A549 (cell line): Measurements from ENCODE around the gene BAIAP2L1. TPM values are rescaled to one million over a fixed set of nuclear protein-coding genes. Genes with fewer than 3 reads are reported as not detected.

Source experiments
- ATAC-seq, 2 experiments: fragments of 200-7000 bp in 1 of 2; fragments of >200 bp in 1 of 2; cut with Nextera tagmentation in 1 of 2; cut with Tn5 transposase in 1 of 2; 3 replicates each; pipeline versions ENCODE4 v1.8.0 to v1.9.1; 2018 to 2020; ENCODE audit warnings: mild to moderate bottlenecking in 1 of 2, moderate library complexity in 1 of 2
- CTCF ChIA-PET: fragments of 300-600 bp; sonication (Branson Sonifier 250); formaldehyde crosslinking; extraction: SDS; loops from one replicate; lab custom pipeline; 2021; ENCODE audit warnings: antibody characterized with exemption, inconsistent platforms; lab: Yijun Ruan, JAX
- POLR2A ChIA-PET: fragments of 350-600 bp; formaldehyde crosslinking; extraction: SDS; loops from one replicate; lab custom pipeline; 2021; ENCODE audit warnings: antibody characterized with exemption, inconsistent platforms; lab: Yijun Ruan, JAX
- DNase-seq, 2 experiments: peaks; one replicate each; pipeline versions ENCODE4 v3.0.0 to v3.0.0-alpha.2; 2011 to 2016; ENCODE audit warnings: low read depth in 1 of 2, low spot score in 1 of 2
- FAIRE-seq: peaks from 2 replicates; lab custom pipeline; 2011; peaks lifted over from hg19 to GRCh38; lab: Jason Lieb, UNC
- H3K27ac ChIP-seq, 2 experiments: fragments of >200 bp; sonication (Bioruptor Twin); formaldehyde crosslinking; 3 replicates each; pipeline ENCODE4 v1.5.1; 2016 to 2017
- H3K4me1 ChIP-seq: fragments of >200 bp; sonication (Bioruptor Twin); formaldehyde crosslinking; 3 replicates; pipeline ENCODE4 v1.6.1; 2016
- H3K4me2 ChIP-seq: fragments of >200 bp; sonication (Bioruptor Twin); formaldehyde crosslinking; 3 replicates; pipeline ENCODE4 v1.6.1; 2016
- H3K4me3 ChIP-seq: fragments of >200 bp; sonication (Bioruptor Twin); formaldehyde crosslinking; 3 replicates; pipeline ENCODE4 v1.5.1; 2016
- H3K9me3 ChIP-seq: fragments of >200 bp; sonication (Bioruptor Twin); formaldehyde crosslinking; 3 replicates; pipeline ENCODE4 v1.6.1; 2016
- BHLHE40 ChIP-seq: IDR thresholded peaks from 2 replicates; pipeline ENCODE4 v1.6.1; 2012; ENCODE audit warnings: low read depth, low read length, inconsistent platforms
- CHD2 ChIP-seq: fragments of 150-350 bp; IDR thresholded peaks from 2 replicates; pipeline ENCODE4 v1.6.1; 2014; ENCODE audit warnings: low read length; ENCODE audit not compliant: partially characterized antibody
- CHD4 ChIP-seq: fragments of 200-600 bp; sonication (generic); IDR thresholded peaks from 2 replicates; pipeline ENCODE4 v1.6.1; 2016; ENCODE audit warnings: antibody characterized with exemption, mild to moderate bottlenecking, borderline replicate concordance
- EHMT2 ChIP-seq: fragments of 200-600 bp; sonication (generic); IDR thresholded peaks from 2 replicates; pipeline ENCODE4 v1.6.1; 2016; ENCODE audit warnings: antibody characterized with exemption, low read depth, mild to moderate bottlenecking, moderate library complexity
- EP300 ChIP-seq, 2 experiments: fragments of >200 bp; sonication (Bioruptor Twin); formaldehyde crosslinking; IDR thresholded peaks; 2 replicates in 1 of 2; 3 replicates in 1 of 2; pipeline ENCODE4 v1.6.1; 2016 to 2017
- FOXS1 ChIP-seq: fragments of 250-450 bp; sonication (Bioruptor Pico); IDR thresholded peaks from 2 replicates; pipeline ENCODE4 v1.5.0; 2020; ENCODE audit warnings: mild to moderate bottlenecking, moderate library complexity
- HDAC2 ChIP-seq: fragments of 200-600 bp; sonication (generic); IDR thresholded peaks from 2 replicates; pipeline ENCODE4 v1.6.1; 2016
- JUN ChIP-seq, 2 experiments: fragments of >200 bp; sonication (Bioruptor Twin); formaldehyde crosslinking; IDR thresholded peaks; 2 replicates in 1 of 2; 3 replicates in 1 of 2; pipeline ENCODE4 v1.6.1; 2016 to 2017
- JUNB ChIP-seq: fragments of >200 bp; sonication (Bioruptor Twin); formaldehyde crosslinking; IDR thresholded peaks from 2 replicates; pipeline ENCODE4 v1.6.1; 2016
- KDM1A ChIP-seq: fragments of 200-600 bp; sonication (generic); IDR thresholded peaks from 2 replicates; pipeline ENCODE4 v1.6.1; 2016; ENCODE audit warnings: low read depth, mild to moderate bottlenecking
- KDM5A ChIP-seq: fragments of 200-600 bp; sonication (generic); IDR thresholded peaks from 2 replicates; pipeline ENCODE4 v1.6.1; 2016; ENCODE audit warnings: antibody characterized with exemption, mild to moderate bottlenecking
- MAZ ChIP-seq: fragments of 150-350 bp; IDR thresholded peaks from 2 replicates; pipeline ENCODE4 v1.6.1; 2014; ENCODE audit warnings: antibody characterized with exemption, low read depth, low read length, borderline replicate concordance
- NR3C1 ChIP-seq: fragments of >200 bp; sonication (Bioruptor Twin); formaldehyde crosslinking; IDR thresholded peaks from 3 replicates; pipeline ENCODE4 v1.6.1; 2017
- POLR2AphosphoS2 ChIP-seq: conservative IDR thresholded peaks from 2 replicates; pipeline ENCODE4 v1.6.1; 2012; ENCODE audit warnings: low read length, improper control_type of control experiment, inconsistent platforms
- RAD21 ChIP-seq, 2 experiments: fragments of >200 bp in 1 of 2; sonication (Bioruptor Twin) in 1 of 2; formaldehyde crosslinking in 1 of 2; IDR thresholded peaks in 1 of 2; conservative IDR thresholded peaks in 1 of 2; 2 replicates in 1 of 2; 3 replicates in 1 of 2; pipeline ENCODE4 v1.6.1; 2012 to 2018; ENCODE audit warnings: inconsistent platforms in 1 of 2
- TFCP2L1 ChIP-seq: fragments of 250-450 bp; sonication (Bioruptor Pico); IDR thresholded peaks from 2 replicates; pipeline ENCODE4 v1.5.0; 2021; ENCODE audit warnings: mild to moderate bottlenecking
- whole genome bisulfite sequencing: methylation state at CpG from one replicate; pipeline ENCODE4 v1.1.6; 2017; ENCODE audit errors: missing lambda C conversion rate; 5-methylcytosine and 5-hydroxymethylcytosine counted together
- polyA plus RNA-seq, 4 experiments: library from polyadenylated mRNA; depleted of rRNA in 3 of 4; stranded (reverse); fragments of >200 nt; fragmentation: RNase III in 1 of 4; extraction: RNeasy Plus Mini Kit Qiagen cat#74134 plus additional on column Dnase treatment in 1 of 4; gene quantifications; 2 replicates in 3 of 4; 3 replicates in 1 of 4; pipeline ENCODE4 v1.2.3, GENCODE V29; 2011 to 2017
- TF ChIP-seq, protein P1 (sequence below): IDR thresholded peaks from 2 replicates; pipeline ENCODE4 v1.6.1; 2012
- TF ChIP-seq, protein P2 (sequence below): fragments of >200 bp; sonication (Bioruptor Twin); formaldehyde crosslinking; IDR thresholded peaks from 3 replicates; pipeline ENCODE4 v1.5.1; 2016

The BAIAP2L1 gene
- polyA plus RNA-seq, 2 of the 4 experiments (the other 2 are of a cell fraction) = 39.4 to 89.3 TPM

DNA sequence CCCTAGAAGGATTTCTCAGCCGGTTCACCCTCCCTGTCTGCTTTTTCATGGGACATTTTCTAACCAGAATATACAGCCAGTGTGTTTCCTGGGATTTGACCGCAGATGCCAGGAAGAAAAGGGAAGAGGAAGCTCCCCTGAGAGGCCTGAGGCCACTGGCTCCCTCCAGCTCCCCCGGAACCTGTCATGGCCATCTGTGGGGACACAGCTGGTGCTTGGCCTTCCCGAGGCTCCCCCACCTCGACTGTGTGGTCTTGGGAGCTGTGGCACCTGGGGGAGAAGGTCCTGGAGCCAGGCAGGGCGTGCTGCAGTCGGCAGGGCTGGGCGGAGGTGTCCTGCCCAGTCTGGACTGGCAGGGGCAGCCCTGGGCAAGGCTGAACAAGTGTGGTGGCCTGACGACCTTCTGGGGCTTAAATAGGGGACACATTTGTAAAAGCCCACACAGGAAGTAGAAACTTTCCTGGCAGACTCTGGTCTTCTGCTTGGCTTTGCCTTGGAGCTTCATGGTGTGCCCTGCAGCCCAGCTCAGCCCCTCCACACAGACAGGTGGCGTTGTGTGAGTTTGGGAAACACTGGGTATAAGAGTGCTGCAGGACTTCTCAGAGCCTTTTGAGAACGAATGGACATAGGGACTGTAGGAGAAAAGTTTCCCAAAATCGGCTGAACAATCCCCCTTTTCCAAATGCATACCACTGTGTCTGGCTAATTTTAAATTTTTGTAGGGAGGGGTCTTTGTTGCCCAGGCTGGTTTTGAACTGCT, 112.6 kb downstream of the BAIAP2L1 start:
- peaks cover 49% of the 10 kb centered on the region for H3K4me1 ChIP-seq
- FAIRE-seq = no peak
- peak overlapping the region in 1 of 2 experiments; percentile 99; a peak in 2 of 6 replicates for H3K27ac ChIP-seq

GRCh38 chr7:98287486-98287959, 113.4 kb downstream of the BAIAP2L1 start:
- ChIA-PET CTCF (interaction anchor here (0.6 to 2.1 kb wide), 5 partner anchors 13 to 131 kb away, joined by 4 to 10 read pairs (median 8); partner anchors contain the start of gene BAIAP2L1), POLR2A (no interaction called here)
- DNase-seq (no peak), ATAC-seq (peak in 1 of 2 experiments; percentile 4; a peak in 3 of 6 replicates), FAIRE-seq (no peak)
- TF ChIP-seq, protein P1, sequence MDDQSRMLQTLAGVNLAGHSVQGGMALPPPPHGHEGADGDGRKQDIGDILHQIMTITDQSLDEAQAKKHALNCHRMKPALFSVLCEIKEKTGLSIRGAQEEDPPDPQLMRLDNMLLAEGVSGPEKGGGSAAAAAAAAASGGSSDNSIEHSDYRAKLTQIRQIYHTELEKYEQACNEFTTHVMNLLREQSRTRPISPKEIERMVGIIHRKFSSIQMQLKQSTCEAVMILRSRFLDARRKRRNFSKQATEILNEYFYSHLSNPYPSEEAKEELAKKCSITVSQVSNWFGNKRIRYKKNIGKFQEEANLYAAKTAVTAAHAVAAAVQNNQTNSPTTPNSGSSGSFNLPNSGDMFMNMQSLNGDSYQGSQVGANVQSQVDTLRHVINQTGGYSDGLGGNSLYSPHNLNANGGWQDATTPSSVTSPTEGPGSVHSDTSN = 0 out of 2 replicates have a peak, but pooled peaks have one; percentile 25
- TF ChIP-seq CHD2 (no peak), CHD4 (no peak), NR3C1 (no peak), JUN (IDR thresholded peaks at IDR 0.05) (0 out of 5 replicates have a peak, but pooled peaks of 1 of the 2 experiments have one; percentile 5), POLR2AphosphoS2 (peak; percentile 42; the same call in 1 of the 2 replicates), MAZ (no peak), KDM1A (no peak)
- H3K4me3 ChIP-seq = no peak overlapping the region
- WGBS = 87% methylated on average over 10 of the region's 14 CpGs
- peak overlapping the region in 1 of 2 experiments; percentile 99; a peak in 3 of 6 replicates for H3K27ac ChIP-seq
- H3K9me3 ChIP-seq = no peaks in the 10 kb centered on the region
- H3K4me2 ChIP-seq = no peak overlapping the region
- H3K4me1 ChIP-seq = peaks cover 56% of the 10 kb centered on the region

More for the DNA sequence above, 112.6 kb downstream of the BAIAP2L1 start:
- WGBS = 70% methylated on average over 12 of the region's 12 CpGs
- no peak for DNase-seq
- H3K4me3 ChIP-seq = no peak overlapping the region
- ChIA-PET POLR2A (interaction anchor here (0.6 kb wide), 1 partner anchor 22 kb away, joined by 4 read pairs; no protein-coding TSS in a partner anchor), CTCF (interaction anchor here (0.6 to 2.1 kb wide), 7 partner anchors 8 to 133 kb away, joined by 3 to 10 read pairs (median 4); partner anchors contain the start of gene BAIAP2L1)
- no peak overlapping the region for H3K4me2 ChIP-seq
- H3K9me3 ChIP-seq = no peaks in the 10 kb centered on the region
- ATAC-seq = no peak
- no peak for TF ChIP-seq BHLHE40
- no peak for TF ChIP-seq FOXS1 (CRISPR knock-in tag)
- no peak for TF ChIP-seq TFCP2L1 (CRISPR knock-in tag)
- 0 out of 2 replicates have a peak, but pooled peaks have one; percentile 11 for TF ChIP-seq POLR2AphosphoS2
- TF ChIP-seq JUNB = no peak
- no peak for TF ChIP-seq KDM5A
- 0 out of 5 replicates have a peak, but pooled peaks of 1 of the 2 experiments have one; percentile 2 for TF ChIP-seq RAD21 (conservative IDR thresholded peaks at IDR 0.05 in 1 of 2, IDR thresholded peaks at IDR 0.05 in 1 of 2)
- TF ChIP-seq, protein P2, sequence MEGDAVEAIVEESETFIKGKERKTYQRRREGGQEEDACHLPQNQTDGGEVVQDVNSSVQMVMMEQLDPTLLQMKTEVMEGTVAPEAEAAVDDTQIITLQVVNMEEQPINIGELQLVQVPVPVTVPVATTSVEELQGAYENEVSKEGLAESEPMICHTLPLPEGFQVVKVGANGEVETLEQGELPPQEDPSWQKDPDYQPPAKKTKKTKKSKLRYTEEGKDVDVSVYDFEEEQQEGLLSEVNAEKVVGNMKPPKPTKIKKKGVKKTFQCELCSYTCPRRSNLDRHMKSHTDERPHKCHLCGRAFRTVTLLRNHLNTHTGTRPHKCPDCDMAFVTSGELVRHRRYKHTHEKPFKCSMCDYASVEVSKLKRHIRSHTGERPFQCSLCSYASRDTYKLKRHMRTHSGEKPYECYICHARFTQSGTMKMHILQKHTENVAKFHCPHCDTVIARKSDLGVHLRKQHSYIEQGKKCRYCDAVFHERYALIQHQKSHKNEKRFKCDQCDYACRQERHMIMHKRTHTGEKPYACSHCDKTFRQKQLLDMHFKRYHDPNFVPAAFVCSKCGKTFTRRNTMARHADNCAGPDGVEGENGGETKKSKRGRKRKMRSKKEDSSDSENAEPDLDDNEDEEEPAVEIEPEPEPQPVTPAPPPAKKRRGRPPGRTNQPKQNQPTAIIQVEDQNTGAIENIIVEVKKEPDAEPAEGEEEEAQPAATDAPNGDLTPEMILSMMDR = peak; percentile 23; the same call in 2 of the 3 replicates
- no peak for TF ChIP-seq HDAC2
- TF ChIP-seq JUN (IDR thresholded peaks at IDR 0.05) = 0 out of 5 replicates have a peak, but pooled peaks of 1 of the 2 experiments have one; percentile 9
- TF ChIP-seq EHMT2 = no peak
- no peak for TF ChIP-seq EP300 (IDR thresholded peaks at IDR 0.05)
